Naive B cell (primary cell): Measurements from ENCODE around the gene ETV6. TPM values are rescaled to one million over a fixed set of nuclear protein-coding genes. Genes with fewer than 3 reads are reported as not detected.
A peak's percentile ranks its signal among the peaks of the same experiment; 100 is the strongest.

Experiments used
- ATAC-seq, 2 donors: fragments of 150-1000 bp; cut with Tn5 transposase; 2 replicates each; pipeline ENCODE4 v1.10.0; 2021; ENCODE audit warnings: low read depth in 2 of 2, mild to moderate bottlenecking in 2 of 2, moderate library complexity in 2 of 2
- DNase-seq: peaks from one replicate; pipeline ENCODE4 v3.0.0; 2022
- H3K27ac Mint-ChIP-seq, 6 donors: one replicate each; pipeline ENCODE4 v1.8.0; 2020 to 2022; ENCODE audit warnings: mild to moderate bottlenecking in 6 of 6, mixed read lengths in 6 of 6, moderate library complexity in 5 of 6, inconsistent platforms in 2 of 6
- H3K27me3 Mint-ChIP-seq, 3 donors: one replicate each; pipeline ENCODE4 v1.8.0; 2021 to 2022; ENCODE audit warnings: mixed read lengths in 3 of 3, mild to moderate bottlenecking in 1 of 3
- H3K36me3 Mint-ChIP-seq, 2 donors: one replicate each; pipeline ENCODE4 v1.8.0; 2020 to 2022; ENCODE audit warnings: mixed read lengths in 2 of 2, inconsistent platforms in 1 of 2, mild to moderate bottlenecking in 1 of 2
- H3K4me1 Mint-ChIP-seq, 3 donors: one replicate each; pipeline ENCODE4 v1.8.0; 2020 to 2022; ENCODE audit warnings: mixed read lengths in 3 of 3, inconsistent platforms in 1 of 3, mild to moderate bottlenecking in 1 of 3, moderate library complexity in 1 of 3
- H3K4me3 Mint-ChIP-seq, 8 donors: one replicate each; pipeline ENCODE4 v1.8.0; 2020 to 2022; ENCODE audit warnings: mild to moderate bottlenecking in 8 of 8, mixed read lengths in 8 of 8, moderate library complexity in 8 of 8, inconsistent platforms in 2 of 8
- H3K9me3 Mint-ChIP-seq, 7 donors: one replicate each; pipeline ENCODE4 v1.8.0; 2020 to 2022; ENCODE audit warnings: mixed read lengths in 7 of 7, mild to moderate bottlenecking in 5 of 7, inconsistent platforms in 2 of 7, moderate library complexity in 1 of 7
- polyA plus RNA-seq, 6 donors: library from polyadenylated mRNA; unstranded; fragments of 300-500 nt; fragmentation: Illumina TruSeq; gene quantifications; one replicate each; pipeline ENCODE4 v1.2.3, GENCODE V29; 2021; ENCODE audit warnings: low read depth in 6 of 6

Gene ETV6
- polyA plus RNA-seq, 6 donors from 2014 or later = 3.7 to 9.6 (median 6.6) TPM

DNA sequence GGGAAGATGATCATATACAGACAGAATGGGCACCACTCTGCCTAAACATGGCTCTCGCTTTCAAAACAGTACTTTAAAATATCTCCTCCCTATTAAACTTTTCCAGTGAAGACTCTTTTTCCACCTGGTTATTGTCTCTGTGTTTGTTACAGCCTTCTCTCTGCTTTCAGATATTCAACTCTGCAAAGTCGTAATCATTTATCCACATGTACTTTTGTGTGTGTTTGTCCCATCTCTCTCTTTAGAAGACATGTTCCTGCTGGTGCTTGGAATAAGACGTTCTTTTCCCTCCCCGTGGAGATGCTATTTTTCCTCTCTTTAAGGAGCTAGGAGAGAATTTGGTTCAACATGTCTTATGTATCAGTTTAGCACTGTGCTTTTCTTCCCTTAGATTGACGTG, 45.1 kb downstream of the ETV6 start:
- H3K9me3 Mint-ChIP-seq = peaks cover 0 to 3% (median 0%) of the 10 kb centered on the region in 7 donors
- ATAC-seq (no peak), DNase-seq (no peak)
- no peak overlapping the region for H3K4me3 Mint-ChIP-seq
- no peaks in the 10 kb centered on the region for H3K36me3 Mint-ChIP-seq
- H3K27me3 Mint-ChIP-seq = no peaks in the 10 kb centered on the region
- H3K4me1 Mint-ChIP-seq = peaks cover 31 to 37% (median 34%) of the 10 kb centered on the region in 3 donors
- peak overlapping the region in 1 of 6 donors; percentile 54 for H3K27ac Mint-ChIP-seq

DNA sequence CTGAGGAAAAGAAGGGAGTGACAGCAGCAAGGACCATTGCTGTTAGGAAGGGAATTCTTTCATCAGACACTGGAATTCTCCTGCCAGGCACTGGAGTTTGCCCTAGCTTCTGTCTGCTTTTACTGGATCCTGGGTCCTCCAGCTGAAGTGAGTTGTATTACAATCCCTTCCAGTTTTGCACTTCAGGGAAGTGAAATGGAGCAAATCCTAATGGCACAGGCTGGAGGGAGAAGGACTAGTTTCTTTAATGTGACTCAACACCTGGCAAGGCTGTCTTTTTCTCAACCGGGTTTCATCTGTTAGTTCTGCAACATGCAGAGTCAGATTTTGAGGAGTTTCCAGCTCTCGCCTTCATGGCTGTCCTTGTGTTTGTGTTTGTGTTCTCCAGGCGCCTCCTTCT, 45.8 kb downstream of the ETV6 start:
- Mint-ChIP-seq H3K27ac (peak overlapping the region in 1 of 6 donors; percentile 40), H3K9me3 (peaks cover 0 to 3% (median 0%) of the 10 kb centered on the region in 7 donors), H3K36me3 (no peaks in the 10 kb centered on the region), H3K4me1 (peaks cover 24 to 31% (median 27%) of the 10 kb centered on the region in 3 donors), H3K4me3 (no peak overlapping the region), H3K27me3 (no peaks in the 10 kb centered on the region)
- ATAC-seq (no peak), DNase-seq (no peak)

DNA sequence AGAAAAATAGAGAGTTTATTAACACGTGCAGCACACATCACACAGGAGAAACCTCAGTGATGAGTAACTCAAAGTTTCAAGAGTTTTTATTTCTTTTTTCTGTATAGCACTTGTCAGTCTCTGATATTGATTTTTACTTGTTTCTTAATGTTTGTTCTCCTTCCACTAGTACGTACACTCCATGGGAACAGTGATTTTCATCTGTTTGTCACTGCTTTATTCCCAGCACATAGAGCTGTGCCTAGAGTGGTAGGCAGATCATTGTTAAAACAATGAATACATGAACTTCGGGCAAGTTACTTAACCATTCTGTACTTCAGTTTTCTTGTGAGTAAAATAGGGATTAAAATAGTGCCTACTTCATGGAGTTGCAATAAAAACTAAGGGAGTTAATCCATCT, 46.6 kb downstream of the ETV6 start:
- no peaks in the 10 kb centered on the region for H3K36me3 Mint-ChIP-seq
- H3K27me3 Mint-ChIP-seq = no peaks in the 10 kb centered on the region
- H3K9me3 Mint-ChIP-seq = peaks cover 0 to 3% (median 0%) of the 10 kb centered on the region in 7 donors
- H3K4me1 Mint-ChIP-seq = peaks cover 20 to 33% (median 22%) of the 10 kb centered on the region in 3 donors
- ATAC-seq (no peak), DNase-seq (no peak)
- no peak overlapping the region for H3K4me3 Mint-ChIP-seq
- H3K27ac Mint-ChIP-seq = no peak overlapping the region

DNA sequence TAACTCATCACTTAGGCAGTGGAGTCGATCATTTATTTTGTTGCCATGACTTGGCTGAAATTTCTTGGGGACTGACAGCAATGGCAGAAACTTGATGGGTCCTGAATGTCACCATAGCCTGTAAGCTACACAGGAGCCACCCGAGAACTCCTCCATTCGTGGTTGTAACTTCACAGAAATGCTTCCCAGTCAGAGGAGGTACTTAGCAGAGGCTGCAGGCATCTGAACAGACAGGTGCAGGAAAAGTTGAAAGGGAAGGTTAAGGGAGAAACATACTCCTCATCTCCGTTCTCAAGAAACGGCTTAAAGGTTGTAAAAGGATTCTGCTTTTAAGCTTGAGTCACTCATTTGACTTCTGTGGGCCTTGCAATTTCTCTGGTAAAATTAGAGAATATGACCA, 47.7 kb downstream of the ETV6 start:
- Mint-ChIP-seq H3K4me3 (no peak overlapping the region), H3K9me3 (peaks cover 0 to 3% (median 0%) of the 10 kb centered on the region in 7 donors), H3K27me3 (no peaks in the 10 kb centered on the region), H3K4me1 (peaks cover 22 to 35% (median 22%) of the 10 kb centered on the region in 3 donors), H3K27ac (no peak overlapping the region), H3K36me3 (no peaks in the 10 kb centered on the region)
- ATAC-seq = no peak
- DNase-seq = no peak

GRCh38 chr12:11697670-11698387, 48.4 kb downstream of the ETV6 start:
- no peak for DNase-seq
- no peak for ATAC-seq
- H3K9me3 Mint-ChIP-seq = peaks cover 0 to 3% (median 0%) of the 10 kb centered on the region in 7 donors
- peak overlapping the region in 1 of 6 donors; percentile 24 for H3K27ac Mint-ChIP-seq
- no peaks in the 10 kb centered on the region for H3K36me3 Mint-ChIP-seq
- no peak overlapping the region for H3K4me3 Mint-ChIP-seq
- H3K4me1 Mint-ChIP-seq = peaks cover 23 to 33% (median 25%) of the 10 kb centered on the region in 3 donors
- H3K27me3 Mint-ChIP-seq = no peaks in the 10 kb centered on the region

DNA sequence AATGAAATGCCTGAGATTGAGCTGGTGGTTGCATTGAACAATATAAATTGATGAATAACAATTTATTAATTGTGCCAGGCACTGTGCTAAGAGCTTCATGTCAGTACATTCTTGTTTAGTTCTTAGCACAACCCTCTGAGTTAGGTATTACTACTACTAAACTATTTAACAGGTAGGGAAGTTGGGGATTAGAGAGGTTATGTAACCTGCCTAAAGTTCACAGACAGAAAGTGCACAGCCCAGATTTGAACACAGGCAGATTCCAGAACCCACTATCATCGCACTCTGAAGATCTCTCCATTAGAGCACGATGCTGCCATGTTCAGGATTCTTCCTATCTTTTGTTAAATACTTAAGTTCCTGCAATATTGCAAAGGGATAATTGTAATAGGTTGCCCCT, 49.3 kb downstream of the ETV6 start:
- Mint-ChIP-seq H3K4me3 (no peak overlapping the region), H3K27ac (no peak overlapping the region), H3K27me3 (no peaks in the 10 kb centered on the region), H3K9me3 (peaks cover 0 to 3% (median 0%) of the 10 kb centered on the region in 7 donors), H3K36me3 (peaks cover 0 to under 1% of the 10 kb centered on the region in 2 donors), H3K4me1 (peaks cover 21 to 31% (median 30%) of the 10 kb centered on the region in 3 donors)
- ATAC-seq = no peak
- no peak for DNase-seq

DNA sequence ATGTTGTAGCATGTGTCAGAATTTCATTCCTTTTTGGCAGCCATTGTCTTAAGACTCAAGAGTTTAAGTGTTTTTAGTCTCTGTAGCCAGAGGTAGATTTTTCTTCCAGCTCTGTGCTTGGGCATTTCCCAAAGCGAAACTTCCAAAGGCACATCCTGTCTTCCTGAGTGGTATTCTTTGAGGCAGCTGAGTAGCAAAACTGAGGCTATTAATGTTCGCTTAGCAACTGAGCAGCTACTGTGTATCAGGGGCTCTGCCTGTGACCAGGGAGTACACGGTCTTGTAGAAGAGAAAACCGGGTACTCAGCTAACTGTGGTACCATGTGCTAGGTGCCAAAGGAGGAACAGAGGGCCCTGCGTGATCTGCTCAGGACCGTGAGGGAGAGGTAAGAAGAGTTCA, 52.0 kb downstream of the ETV6 start:
- peak overlapping the region in 1 of 8 donors; percentile 3 for H3K4me3 Mint-ChIP-seq
- no peaks in the 10 kb centered on the region for H3K27me3 Mint-ChIP-seq
- peak overlapping the region in 3 of 6 donors; percentile 44 to 84 (median 45) for H3K27ac Mint-ChIP-seq
- ATAC-seq (no peak), DNase-seq (no peak)
- H3K9me3 Mint-ChIP-seq = peaks cover 0 to 3% (median 0%) of the 10 kb centered on the region in 7 donors
- H3K4me1 Mint-ChIP-seq = peaks cover 25 to 30% (median 27%) of the 10 kb centered on the region in 3 donors
- peaks cover 0 to 7% of the 10 kb centered on the region in 2 donors for H3K36me3 Mint-ChIP-seq

- Mint-ChIP-seq H3K27ac (peak overlapping the region in 3 of 6 donors; percentile 15 to 62 (median 42)), H3K4me3 (no peak overlapping the region), H3K27me3 (no peaks in the 10 kb centered on the region), H3K36me3 (peaks cover 0 to 7% of the 10 kb centered on the region in 2 donors), H3K9me3 (peaks cover 0 to 1% (median 0%) of the 10 kb centered on the region in 7 donors), H3K4me1 (peaks cover 22 to 30% (median 30%) of the 10 kb centered on the region in 3 donors)
- ATAC-seq (no peak), DNase-seq (no peak)
These were observed 53.5 kb downstream of the ETV6 start for GRCh38 chr12:11702959-11703358.

GRCh38 chr12:11703378-11703777, 53.9 kb downstream of the ETV6 start:
- no peak for DNase-seq
- Mint-ChIP-seq H3K36me3 (peaks cover 0 to 7% of the 10 kb centered on the region in 2 donors), H3K4me1 (peaks cover 21 to 31% (median 30%) of the 10 kb centered on the region in 3 donors), H3K27me3 (no peaks in the 10 kb centered on the region), H3K4me3 (no peak overlapping the region), H3K9me3 (peaks cover 0 to 1% (median 0%) of the 10 kb centered on the region in 7 donors), H3K27ac (peak overlapping the region in 3 of 6 donors; percentile 15 to 62 (median 42))
- ATAC-seq = no peak

DNA sequence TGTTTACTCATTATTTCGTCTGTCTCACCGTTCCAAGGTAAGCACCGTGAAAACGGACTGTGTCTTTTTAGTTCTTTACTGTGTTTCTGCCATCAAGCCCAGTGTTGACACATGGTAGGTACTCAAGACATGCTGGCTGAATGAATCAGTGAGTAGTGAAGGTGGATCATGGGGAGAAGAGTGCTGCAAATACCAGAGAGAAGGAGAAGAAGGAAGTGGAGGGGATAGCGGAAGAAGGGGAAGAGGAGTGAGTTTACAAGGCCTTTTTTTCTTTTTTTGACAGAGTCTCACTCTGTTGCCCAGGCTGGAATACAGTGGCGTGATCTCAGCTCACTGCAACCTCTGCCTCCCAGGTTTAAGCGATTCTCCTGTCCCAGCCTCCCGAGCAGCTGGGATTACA, 54.6 kb downstream of the ETV6 start:
- Mint-ChIP-seq H3K4me3 (no peak overlapping the region), H3K4me1 (peaks cover 25 to 38% (median 31%) of the 10 kb centered on the region in 3 donors), H3K36me3 (peaks cover 0 to 7% of the 10 kb centered on the region in 2 donors), H3K27ac (peak overlapping the region in 2 of 6 donors; percentile 73 to 77), H3K27me3 (no peaks in the 10 kb centered on the region), H3K9me3 (peaks cover 0 to 1% (median 0%) of the 10 kb centered on the region in 7 donors)
- no peak for ATAC-seq
- DNase-seq = no peak

GRCh38 chr12:11705010-11705409, 55.5 kb downstream of the ETV6 start:
- Mint-ChIP-seq H3K36me3 (peaks cover 0 to 7% of the 10 kb centered on the region in 2 donors), H3K4me3 (no peak overlapping the region), H3K4me1 (peaks cover 25 to 44% (median 38%) of the 10 kb centered on the region in 3 donors), H3K27me3 (no peaks in the 10 kb centered on the region), H3K9me3 (peaks cover 0 to 1% (median 0%) of the 10 kb centered on the region in 7 donors), H3K27ac (peak overlapping the region in 3 of 6 donors; percentile 7 to 72 (median 59))
- no peak for DNase-seq
- no peak for ATAC-seq

DNA sequence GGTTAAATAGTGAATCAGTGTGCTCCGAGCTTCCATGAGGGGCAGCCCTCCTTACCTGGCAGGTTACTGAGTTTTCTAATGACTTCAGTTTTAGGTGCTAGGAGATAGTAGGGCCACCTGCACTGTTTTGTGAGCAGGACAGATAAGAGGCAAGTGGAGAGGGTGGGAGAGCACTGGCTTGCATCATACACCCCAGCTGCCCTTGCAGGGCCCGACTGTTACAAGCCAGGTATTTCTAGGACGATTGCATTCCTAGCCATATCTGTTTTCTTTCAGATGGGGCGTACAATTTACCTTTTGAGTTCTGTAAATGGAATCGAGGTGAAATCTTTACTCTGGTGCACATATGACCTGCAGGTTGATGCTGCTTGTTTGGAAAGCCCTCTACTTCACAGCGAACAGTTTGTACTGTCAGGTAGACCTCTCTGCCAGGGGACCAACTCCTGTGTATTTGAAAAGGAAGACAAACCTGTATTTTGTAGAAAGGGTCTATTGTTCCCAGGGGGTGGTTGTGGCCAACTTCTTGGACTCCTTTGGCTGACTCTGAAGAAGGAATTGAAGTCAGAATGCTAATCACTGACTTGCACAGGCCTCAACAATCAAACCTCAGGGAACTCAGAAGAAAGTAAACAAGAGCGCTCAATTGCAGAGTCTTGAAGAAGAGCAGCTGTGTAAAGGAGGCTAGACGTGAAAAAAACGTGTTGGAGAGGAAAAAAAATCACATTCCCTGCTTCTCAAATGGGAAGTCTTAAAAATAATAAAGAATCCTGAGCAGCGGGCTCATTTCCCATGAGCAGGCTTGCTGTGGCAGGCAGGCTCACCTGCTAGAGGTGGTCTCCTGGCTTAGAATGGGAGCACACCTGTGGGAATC, 57.3 kb downstream of the ETV6 start:
- ATAC-seq = no peak
- no peak for DNase-seq
- peak overlapping the region in 3 of 6 donors; percentile 1 to 51 (median 29) for H3K27ac Mint-ChIP-seq
- peaks cover 23 to 52% (median 30%) of the 10 kb centered on the region in 3 donors for H3K4me1 Mint-ChIP-seq
- peaks cover under 1 to 7% of the 10 kb centered on the region in 2 donors for H3K36me3 Mint-ChIP-seq
- no peak overlapping the region for H3K4me3 Mint-ChIP-seq
- H3K9me3 Mint-ChIP-seq = peaks cover 0 to 1% (median 0%) of the 10 kb centered on the region in 7 donors
- H3K27me3 Mint-ChIP-seq = no peaks in the 10 kb centered on the region

DNA sequence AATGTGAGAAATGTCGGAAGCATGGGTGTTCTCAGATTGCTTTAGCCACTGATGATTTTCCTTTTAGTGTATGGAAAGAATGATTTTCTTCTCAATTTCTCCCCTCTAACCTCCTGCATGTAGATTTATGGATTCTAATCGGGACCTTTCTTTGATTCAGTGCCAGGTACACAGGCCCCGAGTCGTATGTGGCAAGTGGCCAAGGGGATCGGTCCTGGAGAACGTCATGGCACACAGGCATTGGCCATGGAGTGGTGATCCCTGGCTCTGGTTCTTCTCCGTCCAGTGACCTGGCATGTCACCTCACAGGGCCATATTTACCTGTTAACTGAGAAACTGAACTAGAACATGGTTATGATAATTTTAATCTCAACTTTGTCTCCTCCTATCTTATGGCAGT, 58.1 kb downstream of the ETV6 start:
- no peak for ATAC-seq
- peaks cover 5 to 7% of the 10 kb centered on the region in 2 donors for H3K36me3 Mint-ChIP-seq

More for the DNA sequence above, 58.1 kb downstream of the ETV6 start:
- Mint-ChIP-seq H3K4me1 (peaks cover 28 to 51% (median 32%) of the 10 kb centered on the region in 3 donors), H3K9me3 (peaks cover 0 to 1% (median 0%) of the 10 kb centered on the region in 7 donors), H3K27me3 (no peaks in the 10 kb centered on the region), H3K4me3 (no peak overlapping the region), H3K27ac (peak overlapping the region in 1 of 6 donors; percentile 44)
- DNase-seq = no peak
